ENCODE measurements around the gene BICDL1. TPM values are rescaled to one million over a fixed set of nuclear protein-coding genes. Genes with fewer than 3 reads are reported as not detected.

The BICDL1 gene
- total and polyA plus RNA-seq, 10 of the 15 experiments (the other 5 are each of a cell fraction or from before 2014, with no cell fraction given) = 0.72 to 12.3 (median 4.2) TPM

DNA sequence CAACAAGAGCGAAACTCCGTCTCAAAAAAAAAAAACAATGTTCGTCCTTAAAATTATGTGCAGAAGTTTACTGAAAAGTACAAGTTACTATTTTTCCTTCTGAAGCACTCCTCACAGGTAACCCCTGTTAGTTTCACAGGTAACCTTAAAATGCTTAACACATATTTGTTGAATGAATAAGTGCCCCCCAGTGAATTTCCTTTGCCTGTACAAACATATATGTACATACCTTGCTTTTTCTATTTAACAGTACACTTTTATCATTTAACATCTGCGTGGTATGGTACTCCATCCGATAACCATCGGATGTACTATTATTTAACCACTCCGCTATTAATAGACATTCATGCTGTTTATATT, 128.9 kb downstream of the BICDL1 start (continued):
- no peak for TF ChIP-seq POLR2AphosphoS5 (IDR thresholded peaks at IDR 0.05; ENCODE audit: low read length)
- no peak for TF ChIP-seq EED (IDR thresholded peaks at IDR 0.05; ENCODE audit: low read depth)

DNA sequence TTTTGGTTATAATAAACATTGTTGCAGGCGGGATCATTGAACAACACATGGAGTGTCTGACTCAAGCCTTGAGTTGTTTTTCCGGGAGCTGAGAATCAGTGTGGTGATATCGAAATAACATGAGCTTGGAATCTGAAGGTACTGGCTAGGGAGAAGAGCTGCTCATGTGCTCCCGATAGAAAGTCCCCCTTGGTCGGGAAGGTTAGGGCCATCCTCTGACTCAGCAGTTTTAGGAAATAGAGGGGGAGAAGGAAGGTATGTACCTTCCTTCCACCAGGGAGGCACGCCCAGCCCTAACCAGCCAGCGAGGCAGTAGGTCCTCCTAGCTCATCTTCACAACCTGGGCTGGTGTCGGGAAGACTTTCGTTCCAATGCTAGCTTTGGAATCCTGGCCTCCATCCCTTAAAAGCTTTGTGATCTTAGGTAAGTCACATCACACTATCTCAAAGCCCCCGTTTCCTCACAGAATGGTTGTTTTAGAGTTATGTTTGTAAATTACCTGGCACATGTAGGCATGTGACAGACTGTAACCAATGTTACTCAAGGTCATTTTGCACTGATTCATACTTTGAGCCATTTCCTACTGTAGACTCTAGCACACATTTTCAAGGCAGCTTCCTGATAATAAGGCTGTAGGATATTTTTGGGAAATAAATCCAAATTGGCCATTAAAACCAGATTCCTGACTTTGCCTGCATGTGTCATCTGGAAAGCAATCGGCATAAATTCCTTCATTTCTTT, 129.5 kb downstream of the BICDL1 start:
- Histone ChIP-seq H3K9me3 (replicated peaks; ENCODE audit: control insufficient read depth, insufficient read depth, low read length) (no peaks in the 10 kb centered on the region), H3K79me2 (ENCODE audit: control insufficient read depth, insufficient read depth, low read length) (peaks cover 61% of the 10 kb centered on the region), H3K27ac (ENCODE audit: control insufficient read depth, insufficient read depth) (peak overlapping the region; percentile 97), H3K9ac (ENCODE audit: control insufficient read depth, insufficient read depth, low read length) (peak overlapping the region; percentile 84), H3K4me1 (ENCODE audit: control insufficient read depth, insufficient read depth, low read length) (peaks cover 54% of the 10 kb centered on the region), H3K36me3 (ENCODE audit: control insufficient read depth in 2 of 2, insufficient read depth in 2 of 2, low read length in 1 of 2) (peaks cover 0 to 13% of the 10 kb centered on the region in 2 experiments; a peak in 1 of 4 replicates), H4K20me1 (ENCODE audit: control insufficient read depth, insufficient read depth) (peaks cover 12% of the 10 kb centered on the region), H3K27me3 (replicated peaks in 1 of 2; ENCODE audit: control insufficient read depth in 2 of 2, insufficient read depth in 2 of 2, low read length in 1 of 2) (no peaks in the 10 kb centered on the region), H2AFZ (ENCODE audit: control insufficient read depth, low read depth, low read length) (no peak overlapping the region), H3K4me2 (ENCODE audit: control insufficient read depth, insufficient read depth) (peak overlapping the region; percentile 99), H3K4me3 (peak overlapping the region; percentile 76)
- FAIRE-seq (no peak), DNase-seq (ENCODE audit: low read depth, low spot score) (no peak), ATAC-seq (peak; percentile 12)
- no TSS peak for BruUV-seq (replicated peaks)
- 44% methylated on average over 11 of the region's 11 CpGs for WGBS (ENCODE audit: insufficient coverage, insufficient replicate concordance, low lambda C conversion rate, missing lambda C conversion rate)
- in situ Hi-C loops (cut with MboI) = no loop called here
- ChIA-PET POLR2A (interaction anchor here (0.6 to 10.4 kb wide), 16 partner anchors 8 to 251 kb away, joined by 3 to 141 read pairs (median 8); partner anchors contain the start of genes BICDL1 and RPLP0), SMC1A (ENCODE audit: uncharacterized antibody, unreplicated experiment) (interaction anchor here (1.0 to 9.8 kb wide), 11 partner anchors 8 to 104 kb away, joined by 3 to 142 read pairs (median 15); partner anchors contain the start of gene RPLP0), RAD21 (ENCODE audit: unreplicated experiment) (interaction anchor here (1.4 to 9.6 kb wide), 7 partner anchors 8 to 83 kb away, joined by 3 to 118 read pairs (median 29); partner anchors contain the start of gene RPLP0), CTCF (interaction anchor here (0.8 to 6.4 kb wide), 9 partner anchors 7 to 130 kb away, joined by 3 to 61 read pairs (median 7); partner anchors contain the start of genes BICDL1 and RPLP0)
- intact Hi-C loops (cut with micrococcal nuclease; ENCODE audit: unreplicated experiment) = loop anchor here (2.0 to 10.0 kb wide), 3 partner anchors 14 to 146 kb away; partner anchors contain the start of genes GCN1 and PXN
- TF ChIP-seq RUNX3 (IDR thresholded peaks at IDR 0.05; ENCODE audit: low read length) (no peak), TAF1 (IDR thresholded peaks at IDR 0.05; ENCODE audit: borderline replicate concordance, low read depth, low read length) (no peak), SMARCA5 (IDR thresholded peaks at IDR 0.05) (peak; percentile 45; the same call in 1 of the 2 replicates), YBX1 (IDR thresholded peaks at IDR 0.05) (no peak), RAD51 (IDR thresholded peaks at IDR 0.05) (peak; percentile 51; the same call in 1 of the 2 replicates), NR2F1 (conservative IDR thresholded peaks at IDR 0.05) (peak; percentile 11; the same call in 1 of the 2 replicates), HDGF (IDR thresholded peaks at IDR 0.05) (no peak), ZNF622 (IDR thresholded peaks at IDR 0.05) (no peak), KLF5 (IDR thresholded peaks at IDR 0.05; ENCODE audit: partially characterized antibody) (no peak), POLR2A (IDR thresholded peaks at IDR 0.05; ENCODE audit: low read depth, low read length) (peak; percentile 61; the same call in 1 of the 2 replicates), ZZZ3 (IDR thresholded peaks at IDR 0.05; ENCODE audit: control insufficient read depth, insufficient read length, low read depth) (no peak), NFYA (IDR thresholded peaks at IDR 0.05; ENCODE audit: borderline replicate concordance, low read depth, low read length) (no peak), TCF12 (IDR thresholded peaks at IDR 0.05; ENCODE audit: low read depth, low read length) (no peak), POLR2AphosphoS5 (IDR thresholded peaks at IDR 0.05; ENCODE audit: low read length) (peak; percentile 28; the same call in 1 of the 2 replicates), BHLHE40 (IDR thresholded peaks at IDR 0.05; ENCODE audit: borderline replicate concordance in 1 of 2, low read depth in 2 of 2, low read length in 1 of 2) (peak; percentile 39 to 61; a peak in 1 of 4 replicates), HDAC2 (IDR thresholded peaks at IDR 0.05) (no peak), GABPA (IDR thresholded peaks at IDR 0.05; ENCODE audit: low read depth) (no peak), USF1 (IDR thresholded peaks at IDR 0.05; ENCODE audit: borderline replicate concordance, extremely low read length, insufficient read depth, low read depth, low read length) (no peak)
- TF ChIP-seq, protein P1, sequence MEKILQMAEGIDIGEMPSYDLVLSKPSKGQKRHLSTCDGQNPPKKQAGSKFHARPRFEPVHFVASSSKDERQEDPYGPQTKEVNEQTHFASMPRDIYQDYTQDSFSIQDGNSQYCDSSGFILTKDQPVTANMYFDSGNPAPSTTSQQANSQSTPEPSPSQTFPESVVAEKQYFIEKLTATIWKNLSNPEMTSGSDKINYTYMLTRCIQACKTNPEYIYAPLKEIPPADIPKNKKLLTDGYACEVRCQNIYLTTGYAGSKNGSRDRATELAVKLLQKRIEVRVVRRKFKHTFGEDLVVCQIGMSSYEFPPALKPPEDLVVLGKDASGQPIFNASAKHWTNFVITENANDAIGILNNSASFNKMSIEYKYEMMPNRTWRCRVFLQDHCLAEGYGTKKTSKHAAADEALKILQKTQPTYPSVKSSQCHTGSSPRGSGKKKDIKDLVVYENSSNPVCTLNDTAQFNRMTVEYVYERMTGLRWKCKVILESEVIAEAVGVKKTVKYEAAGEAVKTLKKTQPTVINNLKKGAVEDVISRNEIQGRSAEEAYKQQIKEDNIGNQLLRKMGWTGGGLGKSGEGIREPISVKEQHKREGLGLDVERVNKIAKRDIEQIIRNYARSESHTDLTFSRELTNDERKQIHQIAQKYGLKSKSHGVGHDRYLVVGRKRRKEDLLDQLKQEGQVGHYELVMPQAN (conservative IDR thresholded peaks at IDR 0.05) = no peak
